MM.1S (cell line): ENCODE results near the gene SLC38A3.

ENCODE experiments used
- EZH2 ChIP-seq: fragments of 300-600 bp; sonication (generic); optimal IDR thresholded peaks from 2 replicates; pipeline ENCODE3; 2017; ENCODE audit warnings: low read depth, mild to moderate bottlenecking, antibody characterized with exemption, low read length, mixed read lengths
- EZH2phosphoT487 ChIP-seq: fragments of 300-600 bp; sonication (generic); IDR thresholded peaks from 2 replicates; pipeline ENCODE4 v1.6.1; 2018; ENCODE audit warnings: antibody characterized with exemption, low read length
- TF ChIP-seq, protein P1 (sequence below): fragments of 300-600 bp; sonication (generic); IDR thresholded peaks from 2 replicates; pipeline ENCODE4 v1.5.1; 2016; ENCODE audit warnings: antibody characterized with exemption, low read length, mixed read lengths

DNA sequence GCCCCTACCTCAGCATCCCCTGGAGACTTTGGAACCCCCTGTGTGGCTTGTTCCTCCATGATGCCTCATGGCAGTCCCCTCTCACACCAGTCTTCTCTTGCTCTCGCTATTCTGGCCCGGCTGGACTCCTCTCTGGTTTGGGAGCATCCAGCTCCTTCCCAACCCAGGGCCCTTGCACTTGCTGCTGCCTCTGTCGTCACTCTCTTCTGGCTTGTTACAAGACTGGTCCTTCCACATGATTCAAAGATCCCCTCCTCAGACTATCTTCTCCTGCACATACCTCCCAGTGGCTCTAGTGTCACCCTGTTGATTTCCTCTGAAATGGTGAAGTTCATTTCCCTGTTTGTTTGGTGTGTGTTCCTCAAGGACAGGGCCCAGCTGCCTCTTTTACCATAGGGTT is 24.4 kb downstream of the SLC38A3 start:
- TF ChIP-seq EZH2 (no peak), EZH2phosphoT487 (no peak)
- TF ChIP-seq, protein P1, sequence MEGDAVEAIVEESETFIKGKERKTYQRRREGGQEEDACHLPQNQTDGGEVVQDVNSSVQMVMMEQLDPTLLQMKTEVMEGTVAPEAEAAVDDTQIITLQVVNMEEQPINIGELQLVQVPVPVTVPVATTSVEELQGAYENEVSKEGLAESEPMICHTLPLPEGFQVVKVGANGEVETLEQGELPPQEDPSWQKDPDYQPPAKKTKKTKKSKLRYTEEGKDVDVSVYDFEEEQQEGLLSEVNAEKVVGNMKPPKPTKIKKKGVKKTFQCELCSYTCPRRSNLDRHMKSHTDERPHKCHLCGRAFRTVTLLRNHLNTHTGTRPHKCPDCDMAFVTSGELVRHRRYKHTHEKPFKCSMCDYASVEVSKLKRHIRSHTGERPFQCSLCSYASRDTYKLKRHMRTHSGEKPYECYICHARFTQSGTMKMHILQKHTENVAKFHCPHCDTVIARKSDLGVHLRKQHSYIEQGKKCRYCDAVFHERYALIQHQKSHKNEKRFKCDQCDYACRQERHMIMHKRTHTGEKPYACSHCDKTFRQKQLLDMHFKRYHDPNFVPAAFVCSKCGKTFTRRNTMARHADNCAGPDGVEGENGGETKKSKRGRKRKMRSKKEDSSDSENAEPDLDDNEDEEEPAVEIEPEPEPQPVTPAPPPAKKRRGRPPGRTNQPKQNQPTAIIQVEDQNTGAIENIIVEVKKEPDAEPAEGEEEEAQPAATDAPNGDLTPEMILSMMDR = no peak
